Measurements from ENCODE around the gene HGFAC.

Gene HGFAC

DNA sequence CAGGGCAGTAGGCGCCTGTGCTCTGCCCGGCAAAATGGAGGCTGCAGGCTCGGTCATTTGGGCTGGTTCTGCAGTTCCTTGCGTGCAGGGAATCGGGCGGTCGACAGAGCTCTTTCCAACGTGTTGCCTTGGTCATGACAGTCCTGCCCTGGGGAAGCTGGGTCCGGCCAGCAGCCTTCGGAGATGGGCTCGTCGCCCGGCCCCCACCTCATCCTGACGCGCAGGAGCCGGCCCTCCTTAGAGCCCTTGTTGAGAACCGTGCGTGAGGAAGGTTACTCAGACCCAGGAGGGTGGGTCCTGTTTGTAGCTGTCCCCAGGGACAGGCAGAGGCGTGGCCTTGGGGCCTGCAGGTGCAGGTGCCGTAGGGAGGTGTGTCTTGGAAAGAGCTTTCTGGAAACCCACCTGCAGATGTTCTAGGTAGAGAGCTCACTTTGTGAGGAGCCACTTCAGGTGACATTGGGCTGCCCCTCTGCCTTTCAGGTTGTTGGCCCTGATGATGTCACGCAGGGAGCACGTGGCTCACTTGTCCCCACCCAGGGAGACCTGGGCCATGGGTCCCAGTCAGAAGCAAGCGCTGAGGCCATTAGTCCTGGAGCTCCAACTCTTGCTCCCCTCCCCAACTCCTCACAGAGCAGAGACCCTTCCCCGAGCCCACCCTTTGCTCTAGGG, 15.2 kb upstream of the HGFAC start:
- no peak for DNase-seq (ENCODE audit: low read depth)

DNA sequence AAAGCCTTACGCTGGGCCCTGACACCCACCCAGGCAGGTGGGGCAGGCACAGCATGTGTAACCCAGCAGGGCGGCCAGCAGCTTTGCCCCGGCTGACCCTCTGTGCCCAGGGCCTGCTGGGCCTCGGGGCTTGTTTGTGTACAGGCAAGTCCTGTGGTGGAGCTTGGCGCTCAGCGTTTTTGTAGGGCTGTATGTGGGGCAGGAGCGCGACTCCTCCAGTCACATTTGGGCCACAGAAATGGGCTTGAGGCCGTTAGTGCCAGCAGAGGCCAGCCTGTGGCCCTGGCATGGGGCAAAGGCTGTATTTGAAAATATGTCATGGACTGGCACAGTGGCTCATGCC, 14.7 kb upstream of the HGFAC start:
- no peak for DNase-seq (ENCODE audit: low read depth)

DNA sequence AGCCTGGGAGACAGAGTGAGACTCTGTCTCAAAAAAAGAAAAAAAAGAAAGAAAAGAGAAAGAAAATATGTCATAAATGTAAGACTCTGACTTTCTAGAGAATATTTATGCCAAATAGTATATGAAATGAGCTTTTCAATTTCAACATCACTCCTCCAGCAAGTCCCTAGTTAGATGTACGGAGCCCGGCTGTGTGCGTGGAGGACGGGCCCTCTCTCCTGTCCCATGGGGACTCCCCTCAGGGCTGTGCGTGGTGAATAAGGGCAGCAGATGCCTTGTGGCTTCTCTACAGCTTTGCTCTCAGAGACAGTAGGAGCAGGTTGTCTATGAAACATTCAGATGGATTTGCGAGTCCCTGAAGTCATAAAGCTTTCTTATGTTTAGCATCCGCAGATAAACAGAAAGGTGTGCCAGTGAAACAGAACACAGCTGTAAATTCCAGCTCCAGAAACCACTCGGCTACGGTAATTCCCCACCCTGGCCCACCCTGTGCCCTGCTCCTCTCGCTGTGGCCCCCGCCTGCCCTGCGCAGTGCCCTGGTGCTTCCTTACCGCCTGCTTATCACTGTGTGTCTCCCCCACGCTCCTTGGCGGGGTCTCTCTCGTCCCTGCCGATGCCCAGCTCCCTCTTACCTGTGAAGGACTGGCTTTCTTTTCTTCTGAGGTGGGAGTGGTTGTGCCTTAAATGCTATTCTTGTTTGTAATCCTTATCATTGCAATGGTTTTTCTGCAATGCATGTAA, 13.9 kb upstream of the HGFAC start:
- no peak for DNase-seq (ENCODE audit: low read depth)

DNA sequence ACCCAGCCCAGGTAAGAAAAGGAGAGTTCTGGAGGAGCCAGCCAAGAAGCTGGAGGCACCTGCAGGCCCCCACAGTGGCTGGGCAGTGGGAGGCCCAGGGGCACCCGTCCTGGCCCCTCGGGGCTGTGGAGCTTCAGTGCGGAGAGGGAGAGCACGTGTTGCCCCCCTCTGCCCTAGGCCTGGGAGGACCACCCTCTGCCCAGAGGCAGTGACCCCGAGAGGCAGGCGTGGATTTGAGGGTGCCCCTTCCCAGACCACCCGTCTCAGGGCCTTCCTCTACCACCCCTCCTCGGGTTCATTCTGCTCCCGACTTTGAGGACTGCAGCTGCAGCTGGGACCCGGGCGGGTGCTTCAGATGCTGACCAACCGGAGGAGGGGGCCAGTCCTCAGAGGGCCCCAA, 12.1 kb upstream of the HGFAC start:
- no peak for DNase-seq (ENCODE audit: low read depth)

DNA sequence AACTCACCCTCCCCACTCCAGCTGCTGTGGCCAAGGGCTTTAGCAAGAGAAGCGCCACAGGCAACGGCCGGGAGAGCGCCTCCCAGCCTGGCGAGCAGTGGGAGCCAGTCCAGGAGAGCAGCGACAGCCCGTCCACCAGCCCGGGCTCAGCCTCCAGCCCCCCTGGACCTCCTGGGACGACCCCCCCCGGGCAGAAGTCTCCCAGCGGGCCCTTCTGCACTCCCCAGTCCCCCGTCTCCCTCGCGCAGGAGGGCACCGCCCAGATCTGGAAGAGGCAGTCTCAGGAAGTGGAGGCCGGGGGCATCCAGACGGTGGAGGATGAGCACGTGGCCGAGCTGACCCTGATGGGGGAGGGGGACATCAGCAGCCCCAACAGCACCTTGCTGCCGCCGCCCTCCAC, 11.2 kb upstream of the HGFAC start:
- no peak for DNase-seq (ENCODE audit: low read depth)

DNA sequence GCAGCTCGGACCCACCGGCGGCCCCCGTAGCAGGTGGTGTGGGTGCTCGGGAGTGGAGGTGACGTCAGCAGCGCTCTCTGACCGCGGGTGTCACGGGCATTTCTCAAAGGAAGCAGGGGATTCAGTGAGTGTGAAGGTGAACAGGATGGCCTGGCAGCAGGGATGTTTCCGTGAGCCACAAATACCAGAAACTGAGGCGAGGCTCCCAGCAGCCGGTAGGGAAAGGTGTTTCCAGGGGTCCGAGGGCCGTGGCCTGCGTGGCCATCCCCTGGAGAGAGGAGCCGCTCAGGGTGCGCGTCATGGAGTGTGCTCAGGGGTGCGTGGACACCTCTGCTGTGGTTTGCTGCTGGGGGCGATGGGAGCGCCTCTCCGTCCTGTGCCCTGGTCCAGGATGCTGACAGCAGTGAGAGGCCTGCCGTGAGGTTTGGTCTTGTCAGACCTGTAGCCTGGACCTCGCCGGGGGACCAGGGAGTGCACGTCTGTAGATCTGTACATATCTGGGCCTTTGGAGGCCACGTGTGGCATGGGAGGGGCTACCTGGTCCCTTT, 10.2 kb upstream of the HGFAC start:
- no peak for DNase-seq (ENCODE audit: low read depth)

DNA sequence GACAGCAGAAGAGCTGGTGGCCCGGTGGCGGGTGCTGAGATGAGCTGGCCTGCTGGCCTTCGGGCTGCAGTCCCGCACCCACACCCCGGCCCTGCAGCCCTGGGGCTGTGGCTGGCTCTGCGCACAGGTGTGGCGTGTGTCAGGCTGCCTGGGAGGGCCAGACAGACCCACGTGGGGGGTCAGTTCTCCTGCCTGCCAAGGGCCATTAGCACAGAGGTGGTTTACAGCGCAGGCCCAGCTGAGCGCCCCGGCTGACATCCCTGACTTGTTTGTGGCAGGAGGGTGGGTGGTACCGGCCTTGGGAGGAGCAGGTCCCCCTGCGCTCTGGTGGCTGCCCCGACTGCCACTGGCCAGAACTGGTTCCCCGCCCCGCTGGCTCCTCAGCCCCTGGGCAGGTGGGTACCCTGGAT, 9.4 kb upstream of the HGFAC start:
- no peak for DNase-seq (ENCODE audit: low read depth)

DNA sequence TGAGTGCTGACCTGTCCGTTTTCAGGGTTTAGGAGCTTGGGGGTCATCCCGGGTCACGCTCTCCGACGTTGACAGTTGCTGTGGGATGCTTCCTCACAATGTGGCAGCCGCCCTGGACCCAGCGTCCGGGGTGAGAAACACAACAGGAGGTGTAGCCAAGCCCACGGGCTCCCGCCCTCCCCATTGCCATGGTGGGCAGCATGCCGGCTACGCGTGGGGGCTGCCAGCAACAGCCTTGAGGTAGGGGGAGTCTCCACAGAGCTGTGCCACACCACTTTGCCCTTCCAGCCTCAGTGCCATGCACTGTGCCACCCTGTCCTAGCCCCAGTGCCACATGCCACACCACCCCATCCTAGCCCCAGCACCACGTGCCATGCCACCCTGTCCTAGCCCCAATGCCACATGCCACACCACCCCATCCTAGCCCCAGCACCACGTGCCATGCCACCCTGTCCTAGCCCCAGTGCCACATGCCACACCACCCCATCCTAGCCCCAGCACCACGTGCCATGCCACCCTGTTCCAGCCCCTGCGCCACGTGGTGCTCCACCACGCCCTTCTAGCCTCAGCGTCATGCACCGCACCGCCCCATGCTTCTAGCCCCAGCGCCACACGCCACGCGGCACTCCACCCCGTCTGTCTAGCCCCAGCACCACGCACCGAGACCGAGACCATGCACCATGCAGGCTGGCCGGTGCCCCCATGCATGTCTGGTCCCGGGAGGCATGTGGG, 8.5 kb upstream of the HGFAC start:
- DNase-seq (ENCODE audit: low read depth), result no peak

DNA sequence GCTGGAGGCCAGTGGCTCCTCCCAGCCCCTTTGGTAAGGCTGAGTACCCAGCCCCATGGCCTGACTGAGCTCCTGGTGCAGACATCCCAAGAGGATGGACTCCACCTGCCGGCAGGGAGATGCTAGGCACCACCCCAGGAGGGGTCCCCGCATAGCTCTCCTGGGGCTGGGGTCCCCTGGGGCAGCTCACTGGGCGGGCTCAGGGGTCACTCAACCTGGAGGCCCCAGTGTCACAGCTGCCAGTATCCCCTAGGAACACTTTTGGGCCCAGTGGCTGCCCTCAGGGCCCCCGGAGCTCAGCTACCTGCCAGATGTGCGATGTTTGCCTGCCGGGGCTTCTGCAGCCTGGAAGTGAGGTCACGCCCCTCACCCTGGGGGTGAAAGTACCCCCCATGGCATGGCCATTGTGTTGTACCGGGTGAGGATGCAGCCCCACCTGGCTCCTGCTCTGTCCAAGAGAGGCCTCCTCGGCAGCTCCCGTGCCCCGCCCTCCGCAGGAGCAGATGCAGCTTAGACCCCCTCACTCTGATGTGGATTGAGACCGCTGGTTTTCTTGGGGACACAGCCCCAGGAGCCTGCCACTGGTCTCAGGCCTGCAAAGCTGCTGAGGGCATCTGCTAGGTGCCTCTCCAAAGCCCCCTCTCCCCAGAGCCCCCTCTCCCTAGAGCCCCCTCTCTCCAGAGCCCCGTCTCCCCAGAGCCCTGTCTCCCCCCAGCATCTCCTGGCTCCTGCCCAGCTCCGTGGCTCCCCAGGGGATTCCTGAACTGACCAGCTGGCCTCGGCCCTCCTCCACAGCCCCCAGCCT, 6.7 kb upstream of the HGFAC start:
- DNase-seq (ENCODE audit: low read depth), result no peak

DNA sequence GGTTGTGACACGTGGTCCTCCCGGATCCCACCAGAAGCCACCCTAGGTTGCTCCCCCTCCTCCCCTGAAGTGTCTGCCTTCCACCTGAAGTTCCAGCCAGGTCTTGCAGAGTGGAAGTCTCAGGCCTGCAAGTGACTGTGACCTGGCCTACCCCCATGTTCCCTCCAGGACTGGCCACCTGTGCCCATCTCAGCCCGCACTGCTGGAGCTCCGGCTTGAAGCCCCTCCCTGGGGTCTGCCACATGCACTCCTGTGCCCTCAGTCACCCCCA, 6.1 kb upstream of the HGFAC start:
- DNase-seq (ENCODE audit: low read depth), result no peak

DNA sequence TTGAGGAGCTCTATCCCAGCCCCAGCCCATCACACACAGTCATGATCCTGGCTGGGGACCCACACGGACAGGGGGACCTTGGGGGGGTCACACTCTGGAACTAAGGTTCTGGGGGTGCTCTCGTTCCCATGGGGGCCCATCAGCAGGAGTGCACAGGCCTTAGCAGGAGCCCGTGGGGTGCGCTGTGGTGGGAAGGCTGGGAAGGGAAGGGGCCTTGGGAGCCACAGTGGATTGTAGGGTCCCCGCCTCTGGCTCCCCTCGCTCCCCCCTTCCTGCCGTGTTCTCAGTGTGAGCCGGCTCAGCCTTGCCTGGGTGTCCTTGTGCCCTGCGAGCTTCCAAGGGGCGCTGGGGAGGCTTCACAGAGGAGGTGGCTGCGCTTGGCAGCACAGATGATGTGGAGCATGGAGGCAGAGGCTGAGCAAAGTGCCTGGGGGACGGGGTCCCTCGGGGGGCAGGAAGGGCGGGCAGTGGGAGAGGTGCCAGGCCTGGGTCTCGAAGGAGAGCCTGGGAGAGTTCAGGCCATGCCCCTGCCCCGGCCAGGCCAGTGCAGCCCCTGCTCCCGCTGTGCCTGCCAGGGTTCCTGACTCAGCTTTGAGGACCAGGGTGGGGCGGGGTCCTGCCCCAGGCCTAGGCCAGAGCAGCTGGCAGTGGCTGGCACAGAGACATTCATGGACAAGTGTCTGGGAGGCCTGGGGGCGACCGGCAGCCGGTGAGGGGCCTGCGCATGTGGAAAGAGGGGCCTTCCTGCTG, 5.5 kb upstream of the HGFAC start:
- DNase-seq (ENCODE audit: low read depth), result no peak

DNA sequence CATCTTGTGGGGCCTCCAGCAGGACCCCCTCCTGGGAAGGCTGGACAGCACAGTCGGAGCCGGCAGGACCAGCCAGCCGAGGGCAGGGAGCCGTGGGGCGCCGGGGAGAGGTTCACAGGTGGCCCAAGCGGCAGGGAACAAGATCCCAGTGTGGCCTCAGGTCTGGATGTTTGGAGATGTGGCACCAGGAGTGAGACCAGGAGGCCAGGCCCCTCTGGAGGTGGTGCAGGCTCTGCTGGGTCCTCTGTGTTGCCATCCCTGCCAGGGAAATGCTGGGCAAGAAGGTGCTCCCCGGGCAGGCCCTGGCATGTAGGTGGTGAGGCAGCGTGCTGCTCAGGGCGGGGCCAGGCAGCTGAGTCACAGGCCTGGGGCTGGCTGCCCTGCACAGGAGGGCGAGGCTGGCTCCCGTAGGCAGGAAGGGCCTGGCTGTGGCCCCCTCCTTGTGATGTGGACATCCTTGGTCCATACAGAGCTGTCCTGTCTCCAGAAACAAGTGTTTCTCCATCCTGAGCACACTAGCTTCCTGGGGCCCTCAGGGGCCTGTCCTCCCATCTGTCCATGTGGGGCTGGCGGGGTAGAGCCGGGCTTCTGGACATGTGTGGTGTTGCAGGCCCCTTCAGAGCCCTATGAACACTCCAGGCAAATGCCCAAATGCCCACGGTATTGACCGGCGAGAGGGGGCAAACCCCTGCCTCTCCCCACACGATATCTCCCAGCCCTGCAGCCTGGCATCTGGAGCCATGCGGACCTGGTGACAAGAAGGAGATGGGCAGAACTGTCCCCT, 4.8 kb upstream of the HGFAC start:
- DNase-seq (ENCODE audit: low read depth), result no peak

DNA sequence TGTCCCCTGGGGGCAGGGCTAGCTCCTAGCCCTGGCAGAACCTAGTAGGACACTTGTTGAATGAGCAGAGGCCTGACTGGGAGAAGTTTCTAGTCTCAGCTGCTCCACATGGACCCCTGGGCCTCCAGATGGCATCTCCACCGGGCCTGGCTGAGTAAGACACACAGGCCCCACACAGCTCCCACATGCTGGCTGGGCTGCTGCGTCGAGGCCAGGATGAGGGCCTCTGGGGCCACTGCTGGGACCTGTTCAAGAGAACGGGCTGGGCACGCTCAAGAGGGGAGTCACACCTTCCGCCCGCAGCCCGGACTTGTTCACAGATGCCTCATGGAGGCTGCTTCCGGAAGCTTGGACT, 4.2 kb upstream of the HGFAC start:
- DNase-seq (ENCODE audit: low read depth), result no peak

DNA sequence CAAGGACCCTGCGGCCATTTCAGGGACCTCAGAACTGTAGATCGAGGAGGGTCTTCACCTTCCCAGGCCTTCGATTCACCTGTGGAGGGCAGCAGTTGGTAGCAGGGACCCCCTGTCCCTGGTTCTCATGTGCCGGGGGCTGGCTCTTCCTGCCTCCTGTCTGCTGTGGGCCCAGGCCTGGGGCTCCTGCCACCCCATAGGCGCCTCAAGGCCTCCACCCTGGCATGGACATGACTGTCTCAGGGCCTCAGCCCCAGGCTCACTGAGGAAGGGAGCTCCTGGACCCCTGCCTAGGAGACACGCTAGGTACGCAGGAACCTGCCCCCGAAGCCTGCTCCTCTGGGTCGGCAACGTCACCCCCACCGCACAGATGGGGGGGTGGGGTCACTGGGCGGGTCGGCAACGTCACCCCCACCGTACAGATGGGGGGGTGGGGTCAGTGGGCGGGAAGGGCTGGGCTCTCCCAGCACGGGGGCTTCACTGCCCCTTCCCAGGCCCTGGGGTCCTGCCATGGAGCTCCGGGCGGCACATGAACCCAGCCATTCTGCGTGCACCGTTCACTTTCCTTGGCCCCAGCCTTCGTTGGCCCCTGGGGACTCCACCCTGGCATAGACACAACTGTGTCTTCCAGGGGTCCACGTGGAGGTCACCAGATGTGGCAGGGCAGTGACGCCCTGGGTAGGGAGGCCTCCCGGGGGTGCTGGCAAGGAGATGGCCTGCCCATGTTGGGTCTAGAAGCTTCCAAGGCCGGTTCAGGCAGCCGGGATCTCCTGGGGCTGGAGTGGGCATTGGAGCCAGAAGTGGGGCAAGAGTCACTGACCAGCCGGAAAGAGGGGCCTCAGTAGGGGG, 3.5 kb upstream of the HGFAC start:
- DNase-seq (ENCODE audit: low read depth), result no peak

DNA sequence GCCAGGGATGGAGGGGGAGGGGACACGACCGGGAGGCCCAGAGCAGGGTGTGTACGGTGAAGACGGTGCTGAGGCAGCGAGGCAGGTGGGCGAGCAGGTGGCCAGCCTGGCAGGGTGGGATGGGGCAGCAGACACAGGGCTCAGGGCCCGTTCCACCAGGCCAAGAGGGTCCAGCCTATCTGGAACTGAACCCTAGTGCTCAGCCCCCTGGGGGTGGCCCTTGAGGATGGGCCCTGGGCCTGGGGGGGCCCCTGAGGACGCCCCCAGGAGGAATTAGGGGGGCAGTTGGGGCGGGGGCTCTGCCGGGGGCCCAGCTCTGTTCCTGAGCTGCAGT, 3.0 kb upstream of the HGFAC start:
- no peak for DNase-seq (ENCODE audit: low read depth)

DNA sequence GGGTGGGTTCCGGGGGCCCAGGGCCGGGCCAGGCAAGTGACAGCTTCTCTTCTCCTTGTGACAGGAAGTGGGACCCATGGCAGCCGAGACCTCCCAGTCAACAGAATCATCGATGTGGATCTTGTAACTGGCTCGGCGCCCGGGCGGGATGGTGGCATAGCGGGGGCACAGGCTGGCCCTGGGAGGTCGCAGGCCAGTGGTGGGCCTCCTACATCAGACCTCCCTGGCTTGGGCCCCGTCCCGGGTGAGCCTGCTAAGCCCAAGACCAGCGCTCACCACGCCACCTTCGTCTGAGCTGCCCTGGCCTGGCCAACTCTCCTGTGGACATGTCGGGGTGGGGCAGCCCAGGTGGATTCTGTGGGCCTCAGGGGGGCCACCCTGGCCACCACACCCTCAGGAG, 2.4 kb upstream of the HGFAC start:
- no peak for DNase-seq (ENCODE audit: low read depth)

DNA sequence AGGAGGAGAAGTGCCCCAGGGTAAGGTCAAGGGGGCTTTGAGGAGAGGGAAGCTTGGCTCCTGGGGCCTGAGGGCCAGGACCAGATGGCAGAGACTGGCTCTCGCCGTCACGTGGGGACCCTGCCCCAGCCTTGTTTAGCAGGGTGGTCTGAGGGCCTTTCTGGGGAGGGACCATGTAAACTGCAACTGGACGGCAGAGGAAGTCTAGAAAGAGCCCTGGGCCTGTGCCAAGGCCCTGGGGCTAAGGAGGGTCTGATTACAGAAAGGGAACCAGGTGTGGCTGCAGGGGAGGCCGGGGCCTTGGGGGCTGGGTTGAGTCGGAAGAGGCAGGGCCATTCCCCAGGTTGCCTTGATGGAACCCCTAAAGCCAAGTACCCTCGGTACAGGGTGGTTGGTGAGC, 1.8 kb upstream of the HGFAC start:
- no peak for DNase-seq (ENCODE audit: low read depth)

DNA sequence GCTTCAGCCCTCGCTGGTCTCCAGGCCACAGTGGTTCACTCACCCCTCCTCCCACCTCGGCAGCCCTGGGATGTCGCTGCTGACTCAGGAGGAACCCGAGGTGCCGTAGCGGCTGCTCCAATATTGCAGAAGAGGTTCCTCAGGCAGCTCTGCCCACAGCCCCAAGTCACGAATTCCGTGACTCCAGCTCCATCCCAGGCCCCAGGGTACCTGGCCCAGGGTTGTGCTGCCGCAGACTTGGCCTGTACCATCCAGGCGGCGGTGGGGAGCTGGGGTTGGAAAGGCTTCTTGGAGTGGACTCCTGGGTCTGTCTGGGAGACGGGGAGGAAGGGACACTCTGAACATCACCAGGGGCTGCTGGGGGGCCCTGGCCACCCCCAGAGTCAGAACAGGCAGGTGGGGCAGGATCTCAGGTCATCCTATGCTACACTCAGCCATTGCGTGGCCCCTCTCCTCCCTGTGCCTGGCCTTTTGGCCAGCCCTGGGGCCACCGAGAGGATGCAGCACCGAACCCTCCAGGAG, 728 bp upstream of the HGFAC start:
- no peak for DNase-seq (ENCODE audit: low read depth)

DNA sequence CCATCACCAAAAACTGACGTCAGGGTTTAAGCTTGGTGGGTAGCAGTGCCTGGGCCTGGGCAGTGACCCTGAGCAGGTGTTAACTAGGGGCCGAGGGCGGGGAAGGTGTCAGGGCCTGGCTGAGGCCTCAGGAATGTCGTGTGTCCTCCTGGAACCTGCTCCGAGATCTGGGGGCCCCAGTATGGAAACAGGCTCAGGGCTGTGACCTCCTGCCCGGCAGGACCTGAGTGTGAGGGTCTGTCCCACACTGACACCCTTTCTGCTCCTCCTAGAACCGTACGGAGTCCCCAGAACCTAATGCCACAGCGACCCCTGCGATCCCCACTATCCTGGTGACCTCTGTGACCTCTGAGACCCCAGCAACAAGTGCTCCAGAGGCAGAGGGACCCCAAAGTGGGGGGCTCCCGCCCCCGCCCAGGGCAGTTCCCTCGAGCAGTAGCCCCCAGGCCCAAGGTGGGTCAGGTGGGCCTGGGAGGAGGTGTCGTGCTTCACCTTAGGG, 741 bp downstream of the HGFAC start:
- no peak for DNase-seq (ENCODE audit: low read depth)

All from stimulated activated CD8-positive, alpha-beta memory T cell treated with anti-CD3 and anti-CD28 coated beads, Interleukin-12 subunit alpha, Interleukin-12 subunit beta, amount 100 ng/mL, for 1 hour (primary cell).